Measurements from ENCODE around the gene TPRG1. TPM values are rescaled to one million over a fixed set of nuclear protein-coding genes. Genes with fewer than 3 reads are reported as not detected.

The TPRG1 gene
- total RNA-seq, 1 donor from 2014 or later = 21.6 TPM

GRCh38 chr3:189139611-189139940, 32.2 kb upstream of the TPRG1 start:
- TF ChIP-seq POLR2AphosphoS5 (IDR thresholded peaks at IDR 0.05; ENCODE audit: insufficient read depth in 1 of 2, low read depth in 1 of 2) = no peak
- TF ChIP-seq CTCF (IDR thresholded peaks at IDR 0.05) = no peak
- no peak for TF ChIP-seq POLR2A (IDR thresholded peaks at IDR 0.05)
- Histone ChIP-seq H3K4me1 (no peaks in the 10 kb centered on the region), H3K9me3 (no peaks in the 10 kb centered on the region), H3K36me3 (no peaks in the 10 kb centered on the region), H3K27me3 (no peaks in the 10 kb centered on the region), H3K27ac (peak overlapping the region; percentile 40), H3K4me3 (no peak overlapping the region)
- intact Hi-C loops (cut with DNase I) = no loop called here
- no peak for DNase-seq (ENCODE audit: extremely low spot score in 2 of 2)

DNA sequence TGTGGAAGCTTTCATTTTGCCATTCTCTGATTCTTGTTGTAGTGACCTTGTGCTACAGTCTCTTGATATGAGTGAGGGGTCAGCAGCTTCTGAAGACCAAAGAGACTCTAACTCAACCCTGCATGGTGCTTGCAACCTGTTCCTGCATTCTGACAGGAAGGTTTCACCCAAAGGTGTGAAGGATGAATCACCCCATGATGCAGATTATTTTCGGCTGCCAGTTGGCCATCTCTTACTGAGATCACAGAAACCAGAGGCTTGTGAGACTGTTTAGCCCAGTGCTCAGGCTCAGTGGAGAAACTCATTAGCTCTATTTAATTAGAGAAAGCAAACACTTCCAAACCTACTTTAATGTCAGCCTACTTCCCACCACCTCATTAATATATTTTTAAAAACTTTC, 29.2 kb upstream of the TPRG1 start:
- H3K36me3 ChIP-seq = no peaks in the 10 kb centered on the region
- peak overlapping the region; percentile 36 for H3K27ac ChIP-seq
- H3K9me3 ChIP-seq = no peaks in the 10 kb centered on the region
- no peaks in the 10 kb centered on the region for H3K27me3 ChIP-seq
- intact Hi-C loops (cut with DNase I) = loop anchor here (10.0 kb wide), 2 partner anchors 1188 to 1408 kb away; no protein-coding TSS in a partner anchor
- peaks cover 4% of the 10 kb centered on the region for H3K4me1 ChIP-seq
- H3K4me3 ChIP-seq = no peak overlapping the region
- DNase-seq (ENCODE audit: extremely low spot score in 2 of 2) = no peak
- no peak for TF ChIP-seq POLR2A (IDR thresholded peaks at IDR 0.05)
- TF ChIP-seq CTCF (IDR thresholded peaks at IDR 0.05) = no peak

DNA sequence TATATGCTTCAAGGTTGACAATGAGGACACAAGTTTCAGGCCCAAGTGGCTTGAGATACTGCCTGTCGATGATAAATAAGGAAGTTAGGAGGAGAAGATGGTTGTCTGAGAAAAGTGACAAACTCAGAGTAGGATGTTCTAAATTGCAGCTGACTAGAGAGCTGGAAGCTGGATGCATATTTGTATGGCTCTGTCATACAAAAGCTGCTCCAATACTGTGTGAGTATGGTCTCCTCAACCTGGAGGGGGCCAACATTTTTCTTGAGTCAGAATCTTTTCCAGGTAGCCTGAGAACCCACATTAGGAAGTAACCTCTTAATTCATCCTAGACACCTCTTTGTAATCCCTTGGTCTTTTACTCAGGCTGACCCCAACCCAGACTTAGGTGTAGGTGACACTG, 28.4 kb upstream of the TPRG1 start:
- no peaks in the 10 kb centered on the region for H3K27me3 ChIP-seq
- no peak for DNase-seq (ENCODE audit: extremely low spot score in 2 of 2)
- no peaks in the 10 kb centered on the region for H3K9me3 ChIP-seq
- H3K4me1 ChIP-seq = peaks cover 12% of the 10 kb centered on the region
- peak overlapping the region; percentile 36 for H3K27ac ChIP-seq
- intact Hi-C loops (cut with DNase I) = loop anchor here (10.0 kb wide), 2 partner anchors 1189 to 1409 kb away; no protein-coding TSS in a partner anchor
- H3K4me3 ChIP-seq = no peak overlapping the region
- no peak for TF ChIP-seq POLR2A (IDR thresholded peaks at IDR 0.05)
- TF ChIP-seq CTCF (IDR thresholded peaks at IDR 0.05) = no peak
- TF ChIP-seq POLR2AphosphoS5 (IDR thresholded peaks at IDR 0.05; ENCODE audit: insufficient read depth in 1 of 2, low read depth in 1 of 2) = no peak
- no peaks in the 10 kb centered on the region for H3K36me3 ChIP-seq

DNA sequence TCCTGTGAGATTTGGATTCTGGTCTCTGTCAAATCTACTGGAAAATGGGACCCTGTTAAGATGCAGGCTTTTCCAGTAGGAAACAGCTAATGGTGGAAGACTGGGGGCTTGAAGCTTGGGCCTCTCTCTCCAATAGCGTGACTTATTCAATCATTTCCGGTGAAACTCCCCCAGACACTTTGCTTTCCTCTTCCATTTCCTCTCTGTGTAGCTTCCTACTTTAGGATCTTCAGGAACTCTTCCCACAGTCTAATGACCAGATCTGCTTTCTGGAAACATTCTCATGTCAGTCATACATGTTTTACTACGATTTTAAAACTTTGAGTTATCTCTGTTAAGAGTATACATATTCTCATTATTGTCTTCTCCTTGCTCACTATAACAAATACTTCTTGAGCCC, 28.0 kb upstream of the TPRG1 start:
- DNase-seq (ENCODE audit: extremely low spot score in 2 of 2) = no peak

GRCh38 chr3:189144645-189145044, 27.1 kb upstream of the TPRG1 start:
- Histone ChIP-seq H3K4me1 (peaks cover 14% of the 10 kb centered on the region), H3K9me3 (no peaks in the 10 kb centered on the region), H3K36me3 (no peaks in the 10 kb centered on the region), H3K4me3 (no peak overlapping the region), H3K27me3 (no peaks in the 10 kb centered on the region), H3K27ac (peak overlapping the region; percentile 36)
- peak; percentile 18 to 28 (median 24) for TF ChIP-seq CTCF (IDR thresholded peaks at IDR 0.05)
- no peak for TF ChIP-seq POLR2A (IDR thresholded peaks at IDR 0.05)
- TF ChIP-seq POLR2AphosphoS5 (IDR thresholded peaks at IDR 0.05; ENCODE audit: insufficient read depth in 1 of 2, low read depth in 1 of 2) = peak in 1 of 2 donors; percentile 66
- DNase-seq (ENCODE audit: extremely low spot score in 2 of 2) = no peak
- intact Hi-C loops (cut with DNase I) = loop anchor here (5.0 to 10.0 kb wide), 3 partner anchors 187 to 1410 kb away; no protein-coding TSS in a partner anchor

More for the DNA sequence above, 28.0 kb upstream of the TPRG1 start:
- H3K9me3 ChIP-seq = no peaks in the 10 kb centered on the region
- H3K27me3 ChIP-seq = no peaks in the 10 kb centered on the region
- H3K36me3 ChIP-seq = no peaks in the 10 kb centered on the region
- peaks cover 14% of the 10 kb centered on the region for H3K4me1 ChIP-seq
- H3K27ac ChIP-seq = peak overlapping the region; percentile 36
- TF ChIP-seq POLR2A (IDR thresholded peaks at IDR 0.05) (no peak), POLR2AphosphoS5 (IDR thresholded peaks at IDR 0.05; ENCODE audit: insufficient read depth in 1 of 2, low read depth in 1 of 2) (no peak)
- no peak overlapping the region for H3K4me3 ChIP-seq
- intact Hi-C loops (cut with DNase I) = loop anchor here (10.0 kb wide), 2 partner anchors 1189 to 1409 kb away; no protein-coding TSS in a partner anchor

All from vagina (tissue), 2 donors.